Keratinocyte (primary cell): ENCODE results near the gene RPA1. TPM values are rescaled to one million over a fixed set of nuclear protein-coding genes. Genes with fewer than 3 reads are reported as not detected.

Experiments
- DNase-seq: peaks from one replicate; pipeline ENCODE4 v3.0.0-alpha.2; 2011; ENCODE audit warnings: low read depth, missing footprints, low spot score
- FAIRE-seq: peaks from 2 replicates; lab custom pipeline; 2011; peaks lifted over from hg19 to GRCh38; lab: Jason Lieb, UNC
- H2AFZ ChIP-seq: 2 replicates; pipeline ENCODE4 v1.6.0; 2012; ENCODE audit warnings: low read length, control low read depth, inconsistent platforms; ENCODE audit not compliant: control insufficient read depth
- H3K27ac ChIP-seq: 2 replicates; pipeline ENCODE4 v1.5.1; 2011; ENCODE audit warnings: low read length; ENCODE audit not compliant: control insufficient read depth, insufficient read depth
- H3K27me3 ChIP-seq: 3 replicates; pipeline ENCODE4 v1.6.0; 2011; ENCODE audit warnings: low read length; ENCODE audit not compliant: control insufficient read depth, insufficient read depth; ENCODE audit errors: extremely low read depth
- H3K36me3 ChIP-seq, 2 experiments: 2 replicates in 1 of 2; 3 replicates in 1 of 2; pipeline ENCODE4 v1.5.1; 2011; ENCODE audit warnings: low read length in 2 of 2, mild to moderate bottlenecking in 1 of 2; ENCODE audit not compliant: control insufficient read depth in 2 of 2, insufficient read depth in 2 of 2; ENCODE audit errors: extremely low read depth in 1 of 2
- H3K4me1 ChIP-seq: 3 replicates; pipeline ENCODE4 v1.5.1; 2011; ENCODE audit warnings: low read length; ENCODE audit not compliant: control insufficient read depth, insufficient read depth; ENCODE audit errors: extremely low read depth
- H3K4me2 ChIP-seq: 3 replicates; pipeline ENCODE4 v1.6.0; 2011; ENCODE audit warnings: low read depth, low read length; ENCODE audit not compliant: control insufficient read depth, insufficient read depth; ENCODE audit errors: extremely low read depth
- H3K4me3 ChIP-seq, 3 experiments: fragments of 200-600 bp in 1 of 3; sonication (generic) in 1 of 3; 2 replicates in 2 of 3; 3 replicates in 1 of 3; pipeline ENCODE4 v1.5.1; 2011 to 2016; ENCODE audit warnings: low read length in 3 of 3, mild to moderate bottlenecking in 3 of 3, control low read depth in 2 of 3, inconsistent platforms in 1 of 3, low read depth in 1 of 3, mixed read lengths in 1 of 3, mixed run types in 1 of 3, moderate library complexity in 1 of 3; ENCODE audit not compliant: control insufficient read depth in 2 of 3, insufficient read depth in 2 of 3; ENCODE audit errors: extremely low read depth in 1 of 3
- H3K79me2 ChIP-seq: 2 replicates; pipeline ENCODE4 v1.6.0; 2012; ENCODE audit warnings: low read length; ENCODE audit not compliant: control insufficient read depth, insufficient read depth
- H3K9ac ChIP-seq: 3 replicates; pipeline ENCODE4 v1.6.0; 2011; ENCODE audit warnings: low read length; ENCODE audit not compliant: control insufficient read depth, insufficient read depth; ENCODE audit errors: extremely low read depth
- H3K9me1 ChIP-seq: 3 replicates; pipeline ENCODE4 v1.6.0; 2011; ENCODE audit warnings: low read length; ENCODE audit not compliant: control insufficient read depth, insufficient read depth; ENCODE audit errors: extremely low read depth
- H3K9me3 ChIP-seq: 2 replicates; pipeline ENCODE4 v1.5.1; 2012; ENCODE audit warnings: low read depth, low read length; ENCODE audit not compliant: control insufficient read depth
- H4K20me1 ChIP-seq: 3 replicates; pipeline ENCODE4 v1.6.0; 2011; ENCODE audit warnings: low read length; ENCODE audit not compliant: control insufficient read depth, insufficient read depth; ENCODE audit errors: extremely low read depth
- CTCF ChIP-seq, 3 experiments: IDR thresholded peaks in 1 of 3; conservative IDR thresholded peaks in 1 of 3; optimal IDR thresholded peaks in 1 of 3; 2 replicates in 2 of 3; 3 replicates in 1 of 3; pipeline versions ENCODE3 to v1.5.1; 2011; ENCODE audit warnings: low read length in 3 of 3, mild to moderate bottlenecking in 3 of 3, moderate library complexity in 2 of 3, control low read depth in 1 of 3, inconsistent platforms in 1 of 3; ENCODE audit not compliant: insufficient read depth in 2 of 3; ENCODE audit errors: extremely low read depth in 1 of 3
- EZH2 ChIP-seq: IDR thresholded peaks from one replicate; pipeline ENCODE4 v1.6.1; 2012; ENCODE audit warnings: inconsistent platforms, mild to moderate bottlenecking, low read length, moderate library complexity
- dilution Hi-C: fragments of 300-500 bp; cut with MboI; formaldehyde crosslinking; loops from one replicate; pipeline ENCODE4 v1.7.0; 2020; ENCODE audit warnings: low sequenced_read_pairs; ENCODE audit not compliant: extremely low pct_ligation_motif_present
- polyA plus RNA-seq, 5 experiments: library from polyadenylated mRNA; depleted of rRNA in 3 of 5; stranded (reverse) in 3 of 5; stranded (forward) in 1 of 5; unstranded in 1 of 5; fragments of >200 nt; gene quantifications; 1 replicate in 1 of 5; 2 replicates in 3 of 5; 3 replicates in 1 of 5; pipeline versions ENCODE4 v1.2.1 to v1.2.3, GENCODE V29; 2011 to 2012; ENCODE audit warnings: missing spikeins in 2 of 5, low read depth in 1 of 5, low replicate concordance in 1 of 5

RPA1 gene
- polyA plus RNA-seq, 1 donor (not counting 4 experiments of a cell fraction or from before 2014, with no cell fraction given): 74.9 TPM

GRCh38 chr17:1914661-1915083 lies 84.9 kb downstream of the RPA1 start:
- Histone ChIP-seq H4K20me1 (no peaks in the 10 kb centered on the region), H3K4me1 (no peaks in the 10 kb centered on the region), H3K9me1 (no peaks in the 10 kb centered on the region), H3K9ac (no peak overlapping the region), H3K9me3 (no peaks in the 10 kb centered on the region), H3K27me3 (peaks cover 35% of the 10 kb centered on the region), H3K4me3 (no peak overlapping the region), H3K79me2 (no peaks in the 10 kb centered on the region), H3K4me2 (no peak overlapping the region), H3K36me3 (no peaks in the 10 kb centered on the region), H3K27ac (no peak overlapping the region), H2AFZ (no peak overlapping the region)
- TF ChIP-seq EZH2 (no peak), CTCF (optimal IDR thresholded peaks at IDR 0.05 in 1 of 3, IDR thresholded peaks at IDR 0.05 in 1 of 3, conservative IDR thresholded peaks at IDR 0.05 in 1 of 3; ENCODE audit: extremely low read depth in 1 of 3, insufficient read depth in 2 of 3, low read length in 3 of 3) (no peak)
- DNase-seq: no peak
- dilution Hi-C loops: no loop called here
- no peak for FAIRE-seq

- Histone ChIP-seq H3K9me3 (no peaks in the 10 kb centered on the region), H2AFZ (no peak overlapping the region), H3K4me1 (no peaks in the 10 kb centered on the region), H3K27me3 (peaks cover 35% of the 10 kb centered on the region), H3K4me3 (no peak overlapping the region), H3K27ac (no peak overlapping the region), H4K20me1 (no peaks in the 10 kb centered on the region), H3K9me1 (no peaks in the 10 kb centered on the region), H3K79me2 (no peaks in the 10 kb centered on the region), H3K9ac (no peak overlapping the region), H3K36me3 (no peaks in the 10 kb centered on the region), H3K4me2 (no peak overlapping the region)
- dilution Hi-C loops: no loop called here
- FAIRE-seq: no peak
- TF ChIP-seq EZH2 (no peak), CTCF (optimal IDR thresholded peaks at IDR 0.05 in 1 of 3, IDR thresholded peaks at IDR 0.05 in 1 of 3, conservative IDR thresholded peaks at IDR 0.05 in 1 of 3; ENCODE audit: extremely low read depth in 1 of 3, insufficient read depth in 2 of 3, low read length in 3 of 3) (no peak)
- DNase-seq: no peak
Observed at GRCh38 chr17:1915889-1916288, 86.1 kb downstream of the RPA1 start.
